HG03558 (cell line): ENCODE data around the gene HTR6.
"Not testable (repeated sequence)": the region's sequence is repeated elsewhere in the genome, so short reads cannot be mapped to it uniquely, and the experiment has no call there.

Experiments
- ATAC-seq: cut with Tn5 transposase; IDR thresholded peaks from one replicate; pipeline ENCODE4 v1.9.1; 2021; ENCODE audit warnings: moderate number of reproducible peaks; ENCODE audit not compliant: unreplicated experiment; ENCODE audit errors: extremely low read depth

HTR6 gene

GRCh38 chr1:19636749-19637148 lies 27.9 kb upstream of the HTR6 start:
- not testable (repeated sequence) for ATAC-seq

- no peak for ATAC-seq
These were observed 27.1 kb upstream of the HTR6 start for GRCh38 chr1:19637606-19638005.

GRCh38 chr1:19639228-19639627 lies 25.4 kb upstream of the HTR6 start:
- ATAC-seq: not testable (repeated sequence)

- ATAC-seq: no peak
These were observed 24.7 kb upstream of the HTR6 start for GRCh38 chr1:19639999-19640362.

- no peak for ATAC-seq
These were observed 24.0 kb upstream of the HTR6 start for GRCh38 chr1:19640363-19641316.

- ATAC-seq: no peak
These were observed 21.6 kb upstream of the HTR6 start for GRCh38 chr1:19643121-19643520.

GRCh38 chr1:19643602-19644394 lies 20.9 kb upstream of the HTR6 start, which contains the start of gene NBL1:
NBL1 (plus strand) TSS chr1:19644311; CDS start chr1:19655031, 10,720 bp downstream.
- ATAC-seq: no peak

- ATAC-seq: no peak
These were observed 20.3 kb upstream of the HTR6 start for GRCh38 chr1:19644395-19644680.

- no peak for ATAC-seq
These were observed 19.8 kb upstream of the HTR6 start for GRCh38 chr1:19644681-19645410.

- ATAC-seq: no peak
These were observed 19.0 kb upstream of the HTR6 start for GRCh38 chr1:19645411-19646251.

- ATAC-seq: no peak
These were observed 18.0 kb upstream of the HTR6 start for GRCh38 chr1:19646377-19647319.

GRCh38 chr1:19647643-19648042 lies 17.0 kb upstream of the HTR6 start:
- no peak for ATAC-seq

- no peak for ATAC-seq
These were observed 16.4 kb upstream of the HTR6 start for GRCh38 chr1:19648239-19648638.

- no peak for ATAC-seq
These were observed 16.0 kb upstream of the HTR6 start for GRCh38 chr1:19648689-19649088.

GRCh38 chr1:19650416-19651140 lies 14.1 kb upstream of the HTR6 start:
- ATAC-seq: no peak

GRCh38 chr1:19651141-19651737 lies 13.4 kb upstream of the HTR6 start:
- ATAC-seq: no peak

GRCh38 chr1:19654386-19654785 lies 10.3 kb upstream of the HTR6 start:
- ATAC-seq: no peak
